PC-3 (cell line): ENCODE results near the gene HOXC10.

Source experiments
- CTCF ChIP-seq: fragments of 300-600 bp; sonication (generic); conservative IDR thresholded peaks from 2 replicates; pipeline ENCODE4 v1.5.1; 2017; ENCODE audit warnings: antibody characterized with exemption, low read depth, mild to moderate bottlenecking, low read length
- EZH2 ChIP-seq: fragments of 300-600 bp; sonication (generic); IDR thresholded peaks from one replicate; pipeline ENCODE4 v1.6.1; 2017; ENCODE audit warnings: antibody characterized with exemption, mild to moderate bottlenecking, low read length; ENCODE audit not compliant: unreplicated experiment
- EZH2phosphoT487 ChIP-seq: fragments of 300-600 bp; sonication (generic); IDR thresholded peaks from 2 replicates; pipeline ENCODE4 v1.6.1; 2018; ENCODE audit warnings: mild to moderate bottlenecking, antibody characterized with exemption, low read length, borderline replicate concordance

- no peak for TF ChIP-seq CTCF
- no peak for TF ChIP-seq EZH2phosphoT487
- TF ChIP-seq EZH2: no peak
Measured at GRCh38 chr12:53999559-54000115, 14.7 kb downstream of the HOXC10 start.
